HG02870 (cell line): ENCODE data around the gene HELZ2.

Experiments used
- ATAC-seq: cut with Tn5 transposase; IDR thresholded peaks from one replicate; pipeline ENCODE4 v1.9.1; 2021; ENCODE audit warnings: mild to moderate bottlenecking, moderate library complexity; ENCODE audit not compliant: unreplicated experiment

HELZ2 gene

GRCh38 chr20:63597651-63598478 lies 23.8 kb upstream of the HELZ2 start:
- no peak for ATAC-seq

GRCh38 chr20:63596423-63596822 lies 22.4 kb upstream of the HELZ2 start:
- no peak for ATAC-seq

- no peak for ATAC-seq
Measured at GRCh38 chr20:63595416-63596127, 21.5 kb upstream of the HELZ2 start.

- no peak for ATAC-seq
Measured at GRCh38 chr20:63594043-63594561, 20.1 kb upstream of the HELZ2 start.

- ATAC-seq = no peak
Measured at GRCh38 chr20:63592661-63593060, 18.6 kb upstream of the HELZ2 start.

- no peak for ATAC-seq
Measured at GRCh38 chr20:63591786-63592355, 17.8 kb upstream of the HELZ2 start.

- no peak for ATAC-seq
Measured at GRCh38 chr20:63591147-63591533, 17.1 kb upstream of the HELZ2 start.

GRCh38 chr20:63590218-63591146 lies 16.4 kb upstream of the HELZ2 start:
- no peak for ATAC-seq

- ATAC-seq = no peak
Measured at GRCh38 chr20:63589261-63590217, 15.5 kb upstream of the HELZ2 start.

GRCh38 chr20:63588641-63589041 lies 14.6 kb upstream of the HELZ2 start:
- no peak for ATAC-seq

- no peak for ATAC-seq
Measured at GRCh38 chr20:63587776-63588591, 13.9 kb upstream of the HELZ2 start.

- ATAC-seq = no peak
Measured at GRCh38 chr20:63587256-63587655, 13.2 kb upstream of the HELZ2 start.

- no peak for ATAC-seq
Measured at GRCh38 chr20:63586797-63587196, 12.8 kb upstream of the HELZ2 start.

GRCh38 chr20:63585616-63586565 lies 11.9 kb upstream of the HELZ2 start:
- ATAC-seq = no peak

GRCh38 chr20:63582382-63583063 lies 8.5 kb upstream of the HELZ2 start:
- ATAC-seq = no peak

- ATAC-seq = no peak
Measured at GRCh38 chr20:63580796-63581461, 6.9 kb upstream of the HELZ2 start.
